Tibial artery (tissue), 4 donors: Measurements from ENCODE around the gene NXPH1.

Experiments
- DNase-seq, 2 donors: peaks; one replicate each; pipeline ENCODE4 v3.0.0-alpha.2; 2019
- H3K27ac ChIP-seq, 2 donors: fragments of 200-600 bp; sonication (generic) in 1 of 2; 1 replicate in 1 of 2; 2 replicates in 1 of 2; pipeline ENCODE4 v1.5.1; 2018 to 2019; ENCODE audit warnings: mild to moderate bottlenecking in 1 of 2
- H3K27me3 ChIP-seq, 2 donors: fragments of 200-600 bp; sonication (generic) in 1 of 2; one replicate each; pipeline versions ENCODE4 v1.5.1 to v1.6.0; 2016 to 2019
- H3K36me3 ChIP-seq, 3 donors: fragments of 200-600 bp; sonication (generic) in 2 of 3; one replicate each; pipeline ENCODE4 v1.5.1; 2016 to 2019; ENCODE audit warnings: mild to moderate bottlenecking in 2 of 3
- H3K4me1 ChIP-seq, 4 donors: fragments of 200-600 bp; sonication (generic) in 2 of 4; 1 replicate in 3 of 4; 2 replicates in 1 of 4; pipeline ENCODE4 v1.5.1; 2016 to 2019
- H3K4me3 ChIP-seq, 2 donors: fragments of 200-600 bp; sonication (generic) in 1 of 2; 1 replicate in 1 of 2; 2 replicates in 1 of 2; pipeline ENCODE4 v1.5.1; 2018 to 2019; ENCODE audit warnings: mild to moderate bottlenecking in 2 of 2
- H3K9me3 ChIP-seq, 3 donors: fragments of 200-600 bp; sonication (generic) in 1 of 3; one replicate each; pipeline ENCODE4 v1.5.1; 2016 to 2019
- CTCF ChIP-seq, 2 experiments: fragments of 200-600 bp in 1 of 2; fragments of 450-650 bp in 1 of 2; IDR thresholded peaks; one replicate each; pipeline ENCODE4 v1.5.1; 2017 to 2019; ENCODE audit warnings: antibody characterized with exemption in 2 of 2, mild to moderate bottlenecking in 1 of 2, moderate library complexity in 1 of 2
- intact Hi-C: fragments of 100-400 bp; cut with DNase I; formaldehyde crosslinking; loops from one replicate; pipeline ENCODE4 v1.15.0; 2023; ENCODE audit warnings: low total_unique reads

The NXPH1 gene

GRCh38 chr7:8528311-8528710 is 94.9 kb downstream of the NXPH1 start:
- Histone ChIP-seq H3K27me3 (no peaks in the 10 kb centered on the region), H3K36me3 (no peaks in the 10 kb centered on the region), H3K4me3 (no peak overlapping the region), H3K27ac (no peak overlapping the region), H3K9me3 (no peaks in the 10 kb centered on the region), H3K4me1 (no peaks in the 10 kb centered on the region)
- no peak for TF ChIP-seq CTCF (IDR thresholded peaks at IDR 0.05)
- DNase-seq, result no peak
- intact Hi-C loops, result no loop called here

GRCh38 chr7:8531991-8532515 is 98.6 kb downstream of the NXPH1 start:
- Histone ChIP-seq H3K27me3 (no peaks in the 10 kb centered on the region), H3K9me3 (no peaks in the 10 kb centered on the region), H3K36me3 (no peaks in the 10 kb centered on the region), H3K27ac (no peak overlapping the region), H3K4me1 (no peaks in the 10 kb centered on the region), H3K4me3 (no peak overlapping the region)
- no peak for TF ChIP-seq CTCF (IDR thresholded peaks at IDR 0.05)
- no peak for DNase-seq
- intact Hi-C loops, result no loop called here

DNA sequence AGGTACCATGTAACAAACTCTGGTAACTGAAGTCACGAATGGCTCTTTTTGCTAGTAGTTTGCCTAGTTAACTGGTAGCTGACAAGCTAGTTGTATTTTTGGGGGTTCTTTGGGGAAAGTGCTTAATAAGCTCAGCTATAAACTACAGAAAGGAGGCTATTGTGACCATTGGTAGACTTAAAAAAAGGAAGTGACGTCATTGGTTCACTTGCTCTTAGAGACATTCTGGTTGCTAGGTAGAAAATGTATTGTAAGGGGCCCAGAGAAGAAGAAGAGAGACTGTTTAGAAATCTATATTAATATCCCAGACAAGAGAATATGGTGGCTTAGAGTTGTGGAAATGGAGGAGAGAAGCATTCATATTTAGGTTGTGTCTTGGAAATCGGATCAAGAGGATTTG is 103.0 kb downstream of the NXPH1 start:
- TF ChIP-seq CTCF (IDR thresholded peaks at IDR 0.05), result no peak
- Histone ChIP-seq H3K36me3 (no peaks in the 10 kb centered on the region), H3K4me3 (no peak overlapping the region), H3K4me1 (no peaks in the 10 kb centered on the region), H3K27ac (no peak overlapping the region), H3K27me3 (no peaks in the 10 kb centered on the region), H3K9me3 (no peaks in the 10 kb centered on the region)
- intact Hi-C loops, result no loop called here
- no peak for DNase-seq

- no peak for DNase-seq
- Histone ChIP-seq H3K4me3 (no peak overlapping the region), H3K36me3 (no peaks in the 10 kb centered on the region), H3K9me3 (no peaks in the 10 kb centered on the region), H3K4me1 (no peaks in the 10 kb centered on the region), H3K27ac (no peak overlapping the region), H3K27me3 (no peaks in the 10 kb centered on the region)
- intact Hi-C loops, result no loop called here
- no peak for TF ChIP-seq CTCF (IDR thresholded peaks at IDR 0.05)
Measured at GRCh38 chr7:8549046-8549445, 115.6 kb downstream of the NXPH1 start.

DNA sequence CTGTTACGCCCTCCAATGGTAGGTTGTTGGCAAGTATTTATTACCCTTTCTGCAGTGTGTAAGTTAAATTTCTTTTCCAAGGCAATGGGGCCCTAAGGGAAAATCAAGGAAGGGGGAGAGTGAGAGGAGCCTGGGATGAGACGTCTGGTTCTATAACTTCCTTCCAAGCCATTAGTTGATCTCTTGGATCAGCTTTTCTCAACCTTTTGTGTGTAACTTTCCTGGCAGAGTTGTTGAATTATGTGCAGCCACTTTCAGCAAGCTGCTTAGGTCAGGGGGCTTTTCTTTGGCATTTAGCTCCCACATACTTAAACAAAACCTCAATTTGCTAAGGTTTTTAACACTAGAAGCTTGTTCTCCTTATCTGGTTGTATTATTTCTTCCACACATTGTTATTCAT is 127.1 kb downstream of the NXPH1 start:
- no peak overlapping the region for H3K27ac ChIP-seq
- no peaks in the 10 kb centered on the region for H3K9me3 ChIP-seq
- H3K4me3 ChIP-seq, result no peak overlapping the region
- H3K4me1 ChIP-seq, result no peaks in the 10 kb centered on the region
- DNase-seq, result no peak
- H3K36me3 ChIP-seq, result no peaks in the 10 kb centered on the region
- intact Hi-C loops, result no loop called here
- TF ChIP-seq CTCF (IDR thresholded peaks at IDR 0.05), result no peak
- no peaks in the 10 kb centered on the region for H3K27me3 ChIP-seq

DNA sequence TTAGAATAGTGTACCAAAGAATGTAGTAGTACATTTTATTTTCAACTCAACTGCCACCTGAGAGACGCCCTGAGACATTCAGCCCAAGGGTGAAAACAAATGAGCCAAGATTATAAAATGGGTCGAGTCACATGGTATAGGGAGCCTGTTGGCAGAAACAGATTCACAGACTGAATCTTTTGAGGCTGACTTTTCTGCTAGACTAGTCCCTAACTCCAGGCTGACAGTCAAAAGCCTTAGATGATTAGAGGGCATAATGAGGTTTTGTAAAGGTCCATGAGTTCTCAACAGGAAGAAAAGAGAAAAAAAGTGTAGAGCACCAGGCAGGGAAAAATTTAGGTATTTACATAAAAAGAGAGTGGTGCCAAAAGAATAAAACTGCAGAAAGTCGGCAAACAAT is 128.0 kb downstream of the NXPH1 start:
- no peak for TF ChIP-seq CTCF (IDR thresholded peaks at IDR 0.05)
- no peak overlapping the region for H3K27ac ChIP-seq
- H3K27me3 ChIP-seq, result no peaks in the 10 kb centered on the region
- intact Hi-C loops, result no loop called here
- no peaks in the 10 kb centered on the region for H3K9me3 ChIP-seq
- H3K36me3 ChIP-seq, result no peaks in the 10 kb centered on the region
- no peak overlapping the region for H3K4me3 ChIP-seq
- no peaks in the 10 kb centered on the region for H3K4me1 ChIP-seq
- no peak for DNase-seq
